RCC 7860 (cell line): ENCODE results near the gene LARGE1.

Experiments used
- DNase-seq: peaks from one replicate; pipeline ENCODE4 v3.0.0-alpha.2; 2015; ENCODE audit warnings: low spot score
- FAIRE-seq: peaks from 2 replicates; lab custom pipeline; 2012; peaks lifted over from hg19 to GRCh38; lab: Jason Lieb, UNC

The LARGE1 gene

DNA sequence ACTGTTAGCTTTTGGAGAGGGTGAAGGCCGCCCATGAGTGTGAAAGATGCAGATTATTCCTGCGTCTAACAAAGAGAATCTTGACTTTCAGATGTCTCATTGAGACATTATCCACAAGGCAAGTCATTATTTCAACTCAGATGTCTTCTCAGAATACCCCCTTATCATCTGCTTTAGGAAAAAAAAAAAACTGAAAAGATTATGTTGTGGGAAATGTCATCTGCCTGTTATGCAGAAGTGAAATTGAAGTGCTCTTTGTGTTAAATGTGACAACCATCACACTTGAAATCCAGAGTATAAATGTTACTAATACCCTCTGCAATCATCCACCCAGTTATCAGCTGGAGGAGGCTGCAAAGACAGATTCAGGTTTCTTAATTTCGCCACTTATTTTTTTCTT, 239.6 kb downstream of the LARGE1 start:
- FAIRE-seq (no peak), DNase-seq (no peak)

DNA sequence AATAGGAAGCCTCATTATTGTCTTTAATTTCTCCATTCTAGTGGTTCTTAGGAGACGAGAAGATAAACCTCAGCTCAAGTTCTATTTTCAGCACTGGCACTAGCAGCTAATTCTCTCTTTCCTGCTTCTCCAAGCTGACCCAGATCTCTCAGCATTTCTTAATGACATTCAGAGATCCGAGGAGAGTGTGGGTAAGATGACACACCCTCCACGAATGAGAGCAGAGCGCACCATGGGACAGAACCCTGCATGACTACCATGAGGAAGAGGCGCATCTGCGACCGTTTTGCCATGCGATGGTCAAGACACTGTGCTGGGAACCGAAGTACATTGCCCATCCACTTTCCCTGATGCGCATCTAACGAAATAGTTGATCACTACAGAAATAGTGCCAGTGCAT, 241.8 kb downstream of the LARGE1 start:
- no peak for DNase-seq
- no peak for FAIRE-seq

DNA sequence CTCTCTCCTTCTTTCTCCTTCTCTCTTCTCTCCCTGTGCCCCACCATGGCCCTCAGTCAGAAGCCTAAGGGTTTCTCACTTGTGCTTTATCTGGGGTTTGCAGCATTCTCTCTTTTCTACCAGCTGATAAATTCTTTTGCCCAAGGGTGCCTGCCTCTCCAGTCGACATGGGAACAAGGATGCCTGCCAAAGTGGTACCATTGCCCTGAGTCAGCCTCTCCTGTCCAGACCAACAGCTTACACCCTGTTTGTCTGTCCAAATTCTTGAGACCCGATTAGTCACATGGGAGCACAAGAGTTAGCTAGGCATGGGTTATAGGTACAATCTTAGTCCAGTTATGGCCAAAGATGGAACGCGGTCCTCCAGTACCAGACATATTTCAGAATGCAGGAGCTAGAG, 242.7 kb downstream of the LARGE1 start:
- DNase-seq (no peak), FAIRE-seq (no peak)

DNA sequence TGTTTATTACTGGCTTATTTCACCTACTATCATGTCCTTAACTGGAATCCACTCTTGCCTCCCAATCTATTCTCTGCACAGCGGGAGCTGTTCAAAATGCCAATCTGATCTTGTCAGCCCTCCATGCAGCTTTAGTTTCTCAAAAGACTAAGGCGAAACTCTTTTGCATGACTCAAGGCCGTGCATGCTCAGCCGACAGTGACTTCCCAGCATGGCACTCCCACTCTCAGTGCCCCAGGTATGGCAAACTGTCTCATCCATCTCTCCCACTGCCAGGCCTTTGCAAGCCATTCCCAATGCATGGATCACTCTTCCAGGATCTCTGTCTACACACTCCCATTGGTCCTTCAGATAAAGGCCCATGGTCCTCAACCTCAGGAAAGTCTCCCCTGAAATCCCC, 245.9 kb downstream of the LARGE1 start:
- FAIRE-seq (no peak), DNase-seq (no peak)

- FAIRE-seq (no peak), DNase-seq (no peak)
Observed at GRCh38 chr22:33669746-33670145, 250.5 kb downstream of the LARGE1 start.

- no peak for FAIRE-seq
- no peak for DNase-seq
Observed at GRCh38 chr22:33666961-33667619, 253.2 kb downstream of the LARGE1 start.

DNA sequence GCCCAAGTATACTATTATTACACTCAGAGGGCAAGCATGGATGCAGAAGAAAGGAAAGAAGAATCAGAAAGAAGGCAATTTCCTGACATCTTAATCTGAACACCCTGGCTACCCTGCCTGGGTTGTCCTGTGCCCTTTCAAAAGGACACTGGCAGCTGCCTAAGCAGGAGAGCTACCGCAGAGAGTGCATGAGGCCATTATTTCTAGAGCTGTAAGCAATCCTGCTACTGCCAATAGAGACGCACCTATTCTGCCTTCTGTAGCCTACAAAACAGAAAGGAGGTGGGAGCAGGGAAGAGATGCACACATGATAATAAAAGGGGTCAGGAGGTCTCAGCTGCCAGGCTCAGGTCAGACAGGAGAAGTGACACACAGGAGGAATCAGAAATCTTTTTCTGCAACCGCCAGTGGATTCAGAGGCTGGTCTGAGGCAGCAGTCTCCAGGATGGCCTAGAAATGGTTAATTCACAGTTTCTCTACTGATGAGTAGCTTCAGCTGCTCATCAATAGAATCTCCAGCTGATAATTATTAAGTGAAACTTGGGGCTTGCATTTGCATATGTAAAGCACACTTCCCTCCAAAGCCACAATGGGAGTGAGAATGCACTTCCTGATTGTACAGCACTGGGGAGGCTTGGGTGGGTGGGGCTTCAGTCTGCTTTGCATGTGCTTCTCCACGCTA, 253.9 kb downstream of the LARGE1 start:
- FAIRE-seq (no peak), DNase-seq (no peak)

DNA sequence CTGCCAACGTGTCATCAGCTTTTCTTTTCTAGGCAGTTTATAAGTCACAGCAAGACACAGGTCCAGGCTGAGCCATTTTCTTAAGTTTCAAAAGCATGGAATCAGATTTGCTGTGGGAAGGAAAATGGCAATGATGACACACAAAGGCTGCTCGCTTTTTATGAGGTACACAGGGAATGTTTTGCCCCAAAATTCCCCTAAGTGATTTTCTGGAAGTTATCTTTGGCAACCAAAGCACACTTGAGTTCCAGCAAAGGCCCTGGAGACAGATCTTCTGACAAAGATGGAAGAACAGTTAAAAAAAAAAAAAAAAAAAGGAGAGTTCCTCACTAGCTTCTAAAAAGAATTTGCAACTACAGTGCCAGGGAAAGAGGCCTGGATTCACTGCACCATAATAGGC, 260.8 kb downstream of the LARGE1 start:
- no peak for FAIRE-seq

DNA sequence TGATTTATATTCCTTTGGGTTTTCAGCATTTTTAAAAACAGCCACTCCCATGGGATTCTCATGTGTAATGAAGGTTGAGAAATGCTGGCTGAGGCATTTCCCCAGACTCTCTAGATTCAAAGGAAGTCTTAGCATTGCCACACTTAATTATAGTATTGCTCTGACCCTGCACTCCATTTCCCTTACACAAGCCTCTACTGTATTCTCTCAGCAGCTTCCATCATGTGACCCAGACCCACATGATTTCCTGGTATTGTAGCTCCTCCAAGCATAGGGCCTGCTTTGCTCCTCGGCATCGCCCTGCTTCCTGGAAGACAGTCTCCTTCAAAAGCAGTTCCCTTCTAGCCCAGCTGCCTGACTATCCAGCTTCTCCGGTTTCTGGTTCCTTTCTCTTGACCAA, 261.5 kb downstream of the LARGE1 start:
- DNase-seq, result no peak
- no peak for FAIRE-seq

More for the DNA sequence above, 260.8 kb downstream of the LARGE1 start:
- no peak for DNase-seq

GRCh38 chr22:33657670-33658069, 262.6 kb downstream of the LARGE1 start:
- no peak for FAIRE-seq
- no peak for DNase-seq

- no peak for FAIRE-seq
- no peak for DNase-seq
Observed at GRCh38 chr22:33656808-33657628, 263.3 kb downstream of the LARGE1 start.

DNA sequence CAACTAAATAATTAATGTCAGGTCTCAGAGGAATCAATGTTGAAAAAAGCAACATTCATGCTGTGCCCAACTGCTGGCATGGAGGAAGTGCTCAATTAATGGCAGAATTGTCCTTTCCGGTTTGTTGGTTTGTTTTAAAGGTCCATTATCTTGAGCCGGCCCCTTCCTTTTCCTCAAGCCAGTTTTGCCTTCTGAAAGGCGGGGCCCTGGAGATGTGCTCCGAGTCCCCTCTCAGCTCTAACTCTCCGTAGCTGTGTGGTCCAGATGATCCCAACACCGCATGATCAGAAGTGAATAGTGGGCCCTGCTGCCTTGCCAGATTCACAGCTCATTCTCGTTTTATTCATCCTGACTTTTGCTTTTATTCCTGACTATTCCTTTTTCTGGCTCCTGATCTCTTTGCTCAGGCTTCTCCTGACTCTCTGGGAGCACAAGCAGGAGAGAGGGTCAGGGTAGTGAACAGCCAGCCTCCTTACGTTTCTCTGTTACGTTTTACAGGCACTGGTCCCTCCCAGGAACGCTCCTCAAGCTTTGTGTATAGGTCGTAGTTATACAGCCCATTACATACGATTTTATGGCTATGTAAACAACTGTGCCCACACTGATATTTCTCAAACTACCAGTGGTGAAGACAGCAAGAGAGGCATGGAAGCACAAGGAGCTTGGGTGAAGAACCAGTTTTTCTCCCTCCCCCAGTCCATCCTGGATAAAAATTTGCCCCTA, 265.9 kb downstream of the LARGE1 start:
- FAIRE-seq (no peak), DNase-seq (no peak)

DNA sequence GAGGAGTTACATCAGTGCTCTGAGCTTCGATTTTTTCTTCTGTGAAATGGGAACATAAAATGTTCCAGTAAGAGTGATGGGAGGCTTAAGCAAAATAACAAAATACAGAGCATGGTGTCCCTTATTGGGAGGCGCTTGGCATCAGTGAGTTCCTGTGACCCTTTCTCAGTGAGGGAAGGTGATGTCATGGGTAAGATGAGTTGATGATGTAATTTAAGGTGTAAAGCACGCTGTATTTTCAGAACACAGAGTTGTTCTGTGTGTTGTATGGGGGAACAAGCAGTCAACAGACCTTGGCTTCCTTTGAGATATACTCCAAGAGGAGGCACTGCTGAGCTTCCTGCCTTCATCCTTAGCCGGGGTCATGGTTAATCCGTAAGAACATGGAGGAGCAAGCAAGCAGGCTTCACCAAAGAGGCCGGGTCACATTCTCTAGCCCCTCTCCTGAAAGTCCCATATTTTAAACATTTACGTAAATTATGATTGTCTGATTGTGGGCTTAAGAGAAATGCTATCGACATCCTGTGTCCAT, 266.7 kb downstream of the LARGE1 start:
- DNase-seq (no peak), FAIRE-seq (no peak)

- DNase-seq (peak; percentile 49), FAIRE-seq (no peak)
Observed at GRCh38 chr22:33652615-33653014, 267.7 kb downstream of the LARGE1 start.

- DNase-seq, result no peak
- FAIRE-seq, result no peak
Observed at GRCh38 chr22:33650244-33650643, 270.0 kb downstream of the LARGE1 start.

DNA sequence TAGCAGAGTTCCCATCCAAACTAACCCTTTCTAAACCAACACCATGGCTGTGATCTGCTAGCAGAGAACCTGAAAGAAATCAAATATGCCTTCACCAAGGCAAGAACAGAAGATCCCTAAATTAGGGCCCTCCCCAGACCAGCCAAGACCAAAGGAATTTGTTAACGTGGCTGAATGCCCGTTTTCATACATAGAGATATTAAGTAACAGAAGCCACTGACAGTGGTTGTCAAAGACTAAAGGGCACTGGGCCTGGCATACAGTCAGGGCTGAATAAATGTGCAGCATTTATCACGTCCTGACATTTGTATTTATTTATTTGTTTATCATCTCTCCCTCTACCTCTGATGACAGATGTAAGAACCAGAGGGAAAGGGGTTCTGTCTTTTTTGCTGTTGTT, 271.8 kb downstream of the LARGE1 start:
- FAIRE-seq (no peak), DNase-seq (no peak)

DNA sequence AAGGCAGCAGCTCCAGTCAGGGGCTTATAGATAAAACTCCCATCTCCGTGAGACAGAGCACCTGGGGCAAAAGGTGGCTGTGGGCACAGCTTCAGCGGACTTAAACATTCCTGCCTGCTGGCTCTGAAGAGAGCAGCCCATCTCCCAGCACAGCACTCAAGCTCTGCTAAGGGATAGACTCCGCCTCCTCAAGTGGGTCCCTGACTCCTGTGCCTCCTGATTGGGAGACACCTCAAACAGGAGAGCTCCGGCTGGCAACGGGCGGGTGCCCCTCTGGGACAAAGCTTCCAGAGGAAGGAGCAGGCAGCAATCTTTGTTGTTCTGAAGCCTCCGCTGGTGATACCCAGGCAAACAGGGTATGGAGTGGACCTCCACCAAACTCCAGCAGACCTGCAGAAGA, 279.4 kb downstream of the LARGE1 start:
- DNase-seq (no peak), FAIRE-seq (no peak)

DNA sequence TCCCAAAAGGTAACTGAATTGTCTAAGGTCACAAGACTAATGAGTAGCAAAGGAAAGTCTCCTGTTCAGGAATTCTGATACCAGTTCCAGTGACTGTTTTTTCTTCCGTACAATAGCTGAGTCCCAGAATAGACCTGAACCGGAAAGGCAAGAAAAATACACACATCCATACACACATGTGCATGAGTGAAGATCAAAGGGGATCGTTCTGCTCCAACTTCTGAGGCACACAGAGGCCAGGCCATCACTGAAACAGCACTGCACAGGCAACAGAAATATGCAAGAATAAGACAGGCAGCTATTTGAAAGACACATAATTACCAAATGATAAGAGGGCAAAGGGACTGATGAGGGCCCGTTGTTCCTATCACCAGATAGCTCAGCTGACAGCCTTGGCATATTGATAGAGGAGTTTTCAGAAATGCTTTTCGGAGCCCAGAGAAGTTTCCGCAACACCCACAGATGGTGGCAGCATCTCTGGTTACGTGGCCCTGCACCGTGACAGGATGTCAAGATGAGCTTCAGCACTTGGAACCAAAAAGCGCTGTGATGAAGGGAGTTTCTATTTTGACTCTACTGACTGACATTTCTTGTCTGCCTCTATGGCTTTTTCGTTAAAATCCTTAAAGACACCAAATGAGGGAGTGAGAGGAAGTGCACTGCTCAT, 280.6 kb downstream of the LARGE1 start:
- DNase-seq (no peak), FAIRE-seq (no peak)

DNA sequence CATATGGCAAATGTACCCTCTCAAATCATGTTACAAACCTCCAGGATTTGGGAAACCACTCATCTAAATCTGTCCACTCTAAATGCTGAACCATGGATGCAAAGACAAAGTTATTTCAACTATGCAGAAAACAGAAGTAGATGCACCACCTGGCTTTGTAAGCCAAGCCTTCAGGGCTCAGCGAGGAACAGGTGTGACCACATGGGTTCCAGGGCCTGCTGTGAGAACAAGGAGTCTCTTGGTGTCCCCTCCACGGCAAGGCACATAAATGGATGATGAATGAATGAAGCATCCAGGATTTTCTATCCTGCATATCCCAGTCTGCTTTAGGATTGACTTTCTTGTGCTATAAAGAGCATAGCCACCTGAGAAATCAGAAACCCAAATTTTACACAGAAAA, 284.5 kb downstream of the LARGE1 start:
- FAIRE-seq (no peak), DNase-seq (no peak)

GRCh38 chr22:33631777-33632176, 288.5 kb downstream of the LARGE1 start:
- DNase-seq (no peak), FAIRE-seq (no peak)
